GM12878 (cell line): ENCODE data around the gene DNAJA1. TPM values are rescaled to one million over a fixed set of nuclear protein-coding genes. Genes with fewer than 3 reads are reported as not detected.

Experiments used
- BRCA1 ChIP-seq: IDR thresholded peaks from 2 replicates; pipeline ENCODE4 v1.6.1; 2011; ENCODE audit warnings: low read depth, low read length, improper control_type of control experiment
- CEBPB ChIP-seq, 2 experiments: fragments of 150-350 bp in 1 of 2; IDR thresholded peaks; 2 replicates each; pipeline ENCODE4 v1.6.1; 2012 to 2014; ENCODE audit warnings: low read depth in 2 of 2, low read length in 2 of 2, borderline replicate concordance in 1 of 2, inconsistent platforms in 1 of 2
- EED ChIP-seq: sonication (generic); IDR thresholded peaks from 2 replicates; pipeline ENCODE4 v1.6.1; 2016; ENCODE audit warnings: antibody characterized with exemption, low read depth
- NFYA ChIP-seq: IDR thresholded peaks from 2 replicates; pipeline ENCODE4 v1.6.1; 2011; ENCODE audit warnings: low read depth, mild to moderate bottlenecking, low read length, improper control_type of control experiment, borderline replicate concordance
- NRF1 ChIP-seq: conservative IDR thresholded peaks from 2 replicates; pipeline ENCODE4 v1.6.1; 2011; ENCODE audit warnings: mild to moderate bottlenecking, low read depth, low read length, improper control_type of control experiment
- PML ChIP-seq: IDR thresholded peaks from 2 replicates; pipeline ENCODE4 v1.6.1; 2012; ENCODE audit warnings: low read length, inconsistent platforms
- SUZ12 ChIP-seq: fragments of 200-600 bp; sonication (generic); IDR thresholded peaks from one replicate; pipeline ENCODE4 v1.6.1; 2018; ENCODE audit warnings: antibody characterized with exemption, mild to moderate bottlenecking; ENCODE audit not compliant: unreplicated experiment
- ZZZ3 ChIP-seq: IDR thresholded peaks from 2 replicates; pipeline ENCODE4 v1.6.1; 2011; ENCODE audit warnings: low read depth; ENCODE audit not compliant: control insufficient read depth, insufficient read length
- polyA plus RNA-seq, 11 experiments: library from polyadenylated mRNA; depleted of rRNA in 4 of 11; unstranded in 6 of 11; stranded (reverse) in 5 of 11; fragments of >200 nt; fragmentation: Nextera tagmentation in 4 of 11; fragmentation: Illumina TruSeq in 1 of 11; extraction: Ambion mirVana in 4 of 11; extraction: Trizol in 1 of 11; gene quantifications; 1 replicate in 1 of 11; 2 replicates in 10 of 11; pipeline versions ENCODE4 v1.2.1 to v1.2.3, GENCODE V29; 2011 to 2016; ENCODE audit warnings: inconsistent platforms in 2 of 11, missing spikeins in 2 of 11, low read depth in 1 of 11
- total RNA-seq, 4 experiments: library from RNA; depleted of rRNA in 3 of 4; stranded (reverse); fragments of >200 nt in 3 of 4; fragmentation: Illumina TruSeq in 1 of 4; extraction: Trizol in 1 of 4; gene quantifications; 2 replicates each; pipeline versions ENCODE4 v1.2.1 to v1.2.3, GENCODE V29; 2013 to 2021
- TF ChIP-seq, protein P1 (sequence below): IDR thresholded peaks from 2 replicates; pipeline ENCODE4 v1.6.1; 2012; ENCODE audit warnings: low read depth, low read length, improper control_type of control experiment

DNAJA1 gene
- total and polyA plus RNA-seq, 10 of the 15 experiments (the other 5 are each of a cell fraction or from before 2014, with no cell fraction given), result 69.7 to 206 (median 146) TPM

DNA sequence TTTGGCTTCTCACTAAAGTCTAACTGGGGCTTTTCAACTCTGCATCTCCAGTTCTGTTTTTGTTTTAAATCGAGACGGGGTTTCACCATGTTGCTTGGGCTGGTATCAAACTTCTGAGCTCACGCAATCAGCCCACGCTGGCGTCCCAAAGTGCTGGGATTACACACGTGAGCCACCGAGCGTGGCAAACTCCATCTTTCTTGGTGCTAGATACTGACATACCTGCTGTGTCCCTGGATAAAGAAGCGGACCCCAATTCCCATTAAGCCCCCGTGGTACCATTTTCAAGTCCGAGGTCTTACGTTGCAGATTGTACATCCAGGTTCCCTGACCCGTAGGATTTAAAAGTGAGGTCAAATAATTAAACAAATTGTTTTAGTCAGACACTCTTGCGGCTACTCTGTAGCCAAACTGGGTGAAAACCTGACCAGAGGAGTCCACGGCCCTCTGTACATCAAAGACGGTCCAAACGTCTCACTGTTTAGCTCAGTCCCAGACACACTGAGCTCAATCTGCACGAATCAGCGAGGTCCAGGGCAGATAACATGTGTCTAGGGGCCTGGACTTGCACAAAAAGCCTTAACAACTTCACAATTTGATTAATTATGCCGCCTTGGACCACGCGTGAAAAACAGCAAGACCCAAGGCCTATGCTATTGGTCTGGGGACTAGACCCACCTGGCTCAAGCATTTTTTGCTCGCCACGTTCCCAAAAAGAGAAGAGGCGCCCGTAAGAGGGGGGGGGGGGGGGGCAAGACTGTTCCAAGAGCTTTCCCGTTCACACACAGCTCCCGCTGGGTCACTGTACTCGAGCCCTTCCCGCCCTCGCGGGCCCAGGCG lies 727 bp upstream of the DNAJA1 start (continued):
- TF ChIP-seq, protein P1, sequence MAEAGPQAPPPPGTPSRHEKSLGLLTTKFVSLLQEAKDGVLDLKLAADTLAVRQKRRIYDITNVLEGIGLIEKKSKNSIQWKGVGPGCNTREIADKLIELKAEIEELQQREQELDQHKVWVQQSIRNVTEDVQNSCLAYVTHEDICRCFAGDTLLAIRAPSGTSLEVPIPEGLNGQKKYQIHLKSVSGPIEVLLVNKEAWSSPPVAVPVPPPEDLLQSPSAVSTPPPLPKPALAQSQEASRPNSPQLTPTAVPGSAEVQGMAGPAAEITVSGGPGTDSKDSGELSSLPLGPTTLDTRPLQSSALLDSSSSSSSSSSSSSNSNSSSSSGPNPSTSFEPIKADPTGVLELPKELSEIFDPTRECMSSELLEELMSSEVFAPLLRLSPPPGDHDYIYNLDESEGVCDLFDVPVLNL, result no peak
- TF ChIP-seq NFYA (no peak), ZZZ3 (no peak), NRF1 (no peak), CEBPB (IDR thresholded peaks at IDR 0.05; ENCODE audit: borderline replicate concordance in 1 of 2, low read depth in 2 of 2, low read length in 2 of 2) (no peak), SUZ12 (no peak), PML (no peak), EED (no peak), BRCA1 (no peak)
